Activated T-helper 1 cell treated with anti-CD3 and anti-CD28 coated beads, Interleukin-12 subunit alpha, Interleukin-12 subunit beta, Interleukin-2, Interleukin-4 antibody, amounts not matched to agents 30 ng/mL and 10 ng/mL and 1 ng/mL, durations not matched to agents 14 hours and 24 hours and 36 hours (primary cell): ENCODE data around the gene KRTAP5-6. TPM values are rescaled to one million over a fixed set of nuclear protein-coding genes. Genes with fewer than 3 reads are reported as not detected.
A peak's percentile ranks its signal among the peaks of the same experiment; 100 is the strongest.

Source experiments
- DNase-seq: peaks from one replicate; pipeline ENCODE4 v3.0.0; 2021; ENCODE audit warnings: low spot score
- H3K27ac Mint-ChIP-seq: one replicate; pipeline ENCODE4 v1.8.0; 2021; ENCODE audit warnings: mild to moderate bottlenecking, mixed read lengths
- H3K27me3 Mint-ChIP-seq: one replicate; pipeline ENCODE4 v1.8.0; 2022; ENCODE audit warnings: mild to moderate bottlenecking, moderate library complexity, mixed read lengths; ENCODE audit not compliant: insufficient read depth
- H3K36me3 Mint-ChIP-seq: one replicate; pipeline ENCODE4 v1.8.0; 2021; ENCODE audit warnings: low read depth, mixed read lengths
- H3K4me1 Mint-ChIP-seq: one replicate; pipeline ENCODE4 v1.8.0; 2021; ENCODE audit warnings: low read depth, mixed read lengths
- H3K4me3 Mint-ChIP-seq: one replicate; pipeline ENCODE4 v1.8.0; 2021; ENCODE audit warnings: mild to moderate bottlenecking, moderate library complexity, mixed read lengths
- H3K9me3 Mint-ChIP-seq: one replicate; pipeline ENCODE4 v1.8.0; 2021; ENCODE audit warnings: mixed read lengths
- intact Hi-C: fragments of 100-400 bp; cut with micrococcal nuclease; formaldehyde crosslinking; loops from one replicate; pipeline ENCODE4 v1.15.1; 2024
- total RNA-seq: library from RNA; stranded (reverse); gene quantifications from 2 replicates; pipeline ENCODE4 v1.2.3, GENCODE V29; 2022

KRTAP5-6 gene
- total RNA-seq, 1 donor from 2014 or later = not detected

GRCh38 chr11:1692708-1693326 is 4.2 kb upstream of the KRTAP5-6 start:
- Mint-ChIP-seq H3K4me1 (peaks cover 5% of the 10 kb centered on the region), H3K36me3 (no peaks in the 10 kb centered on the region), H3K9me3 (no peaks in the 10 kb centered on the region), H3K4me3 (peak overlapping the region; percentile 76), H3K27me3 (peaks cover 11% of the 10 kb centered on the region), H3K27ac (no peak overlapping the region)
- intact Hi-C loops = loop anchor here (1.0 kb wide), 2 partner anchors 41 to 458 kb away; no protein-coding TSS in a partner anchor
- no peak for DNase-seq

- H3K4me1 Mint-ChIP-seq = peaks cover 5% of the 10 kb centered on the region
- peak overlapping the region; percentile 76 for H3K4me3 Mint-ChIP-seq
- H3K27me3 Mint-ChIP-seq = peaks cover 16% of the 10 kb centered on the region
- intact Hi-C loops = loop anchor here (1.0 kb wide), 4 partner anchors 41 to 458 kb away; no protein-coding TSS in a partner anchor
- no peaks in the 10 kb centered on the region for H3K36me3 Mint-ChIP-seq
- peaks cover 4% of the 10 kb centered on the region for H3K9me3 Mint-ChIP-seq
- peak; percentile 54 for DNase-seq
- H3K27ac Mint-ChIP-seq = peak overlapping the region; percentile 43
These were observed 3.5 kb upstream of the KRTAP5-6 start for GRCh38 chr11:1693327-1694063.

DNA sequence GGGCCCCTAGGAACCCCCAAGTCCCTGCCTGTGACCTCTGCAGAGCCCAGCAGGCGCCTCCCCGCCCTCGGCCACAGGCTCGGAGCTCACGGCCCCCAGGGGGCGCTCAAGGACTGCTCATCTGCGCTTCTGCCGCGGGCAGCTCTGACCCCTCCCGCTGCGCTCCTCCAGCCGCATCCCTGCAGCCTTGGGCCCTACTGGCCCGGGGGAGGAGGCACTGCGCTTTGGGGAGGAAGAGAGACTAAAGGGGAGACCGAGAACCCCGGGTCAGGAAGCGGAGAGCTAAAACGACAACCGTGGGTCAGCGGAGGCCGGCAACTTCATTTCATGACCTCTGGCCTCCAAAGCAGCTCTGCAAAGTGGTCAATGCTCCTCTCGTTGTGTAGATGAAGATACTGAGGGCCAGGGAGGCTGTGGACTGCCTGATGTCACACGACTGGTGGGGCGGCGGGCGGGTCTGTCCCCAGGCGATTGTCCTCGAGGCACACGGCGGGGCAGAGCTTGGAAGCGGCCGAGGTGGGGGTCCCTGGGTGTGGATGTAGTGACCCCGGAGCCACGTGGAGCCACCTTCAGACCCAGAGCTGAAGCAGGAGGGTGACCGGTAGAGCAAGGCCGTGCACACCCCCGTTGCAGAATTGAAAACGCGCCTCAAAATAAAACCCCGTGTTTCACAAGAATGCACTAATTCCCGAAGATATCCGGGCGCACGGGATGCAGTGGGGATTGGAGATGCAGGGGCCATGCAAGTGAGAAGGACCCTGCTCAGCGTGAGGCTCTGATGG is 2.7 kb upstream of the KRTAP5-6 start:
- Mint-ChIP-seq H3K36me3 (no peaks in the 10 kb centered on the region), H3K27me3 (peaks cover 14% of the 10 kb centered on the region), H3K4me1 (peaks cover 5% of the 10 kb centered on the region), H3K27ac (no peak overlapping the region), H3K9me3 (peaks cover 5% of the 10 kb centered on the region), H3K4me3 (no peak overlapping the region)
- intact Hi-C loops = loop anchor here (1.0 kb wide), 2 partner anchors 138 to 188 kb away; no protein-coding TSS in a partner anchor
- peak; percentile 71 for DNase-seq

GRCh38 chr11:1694846-1695547 is 2.0 kb upstream of the KRTAP5-6 start:
- H3K27ac Mint-ChIP-seq = no peak overlapping the region
- no peak overlapping the region for H3K4me3 Mint-ChIP-seq
- H3K9me3 Mint-ChIP-seq = peaks cover 5% of the 10 kb centered on the region
- intact Hi-C loops = loop anchor here (1.0 kb wide), 2 partner anchors 137 to 187 kb away; no protein-coding TSS in a partner anchor
- H3K36me3 Mint-ChIP-seq = no peaks in the 10 kb centered on the region
- H3K4me1 Mint-ChIP-seq = peaks cover 5% of the 10 kb centered on the region
- peaks cover 12% of the 10 kb centered on the region for H3K27me3 Mint-ChIP-seq
- no peak for DNase-seq

DNA sequence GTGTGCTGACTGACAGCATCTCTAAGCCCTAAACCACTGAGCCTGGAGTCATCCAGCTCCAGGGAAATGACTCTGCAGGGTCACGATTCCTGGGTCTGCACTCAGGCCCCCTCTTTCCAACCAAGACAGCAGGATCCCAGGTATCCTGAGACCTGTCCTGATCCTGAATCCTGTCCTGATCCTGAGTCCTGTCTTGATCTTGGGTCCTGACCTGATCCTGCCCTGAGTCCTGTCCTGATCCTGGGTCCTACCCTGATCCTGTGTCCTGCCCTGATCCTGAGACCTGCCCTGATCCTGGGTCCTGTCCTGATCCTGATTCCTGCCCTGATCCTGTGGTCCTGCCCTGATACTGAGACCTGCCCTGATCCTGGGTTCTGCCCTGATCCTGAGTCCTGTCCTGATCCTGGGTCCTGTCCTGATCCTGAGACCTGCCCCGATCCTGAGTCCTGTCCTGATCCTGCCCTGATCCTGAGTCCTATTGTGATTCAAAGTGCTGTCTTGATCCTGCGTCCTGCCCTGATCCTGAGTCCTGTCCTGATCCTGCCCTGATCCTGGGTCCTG is 1.4 kb upstream of the KRTAP5-6 start:
- peaks cover 10% of the 10 kb centered on the region for H3K27me3 Mint-ChIP-seq
- peaks cover 9% of the 10 kb centered on the region for H3K4me1 Mint-ChIP-seq
- no peak overlapping the region for H3K4me3 Mint-ChIP-seq
- H3K9me3 Mint-ChIP-seq = peaks cover 5% of the 10 kb centered on the region
- no peak for DNase-seq
- no peak overlapping the region for H3K27ac Mint-ChIP-seq
- H3K36me3 Mint-ChIP-seq = no peaks in the 10 kb centered on the region
- intact Hi-C loops = no loop called here

DNA sequence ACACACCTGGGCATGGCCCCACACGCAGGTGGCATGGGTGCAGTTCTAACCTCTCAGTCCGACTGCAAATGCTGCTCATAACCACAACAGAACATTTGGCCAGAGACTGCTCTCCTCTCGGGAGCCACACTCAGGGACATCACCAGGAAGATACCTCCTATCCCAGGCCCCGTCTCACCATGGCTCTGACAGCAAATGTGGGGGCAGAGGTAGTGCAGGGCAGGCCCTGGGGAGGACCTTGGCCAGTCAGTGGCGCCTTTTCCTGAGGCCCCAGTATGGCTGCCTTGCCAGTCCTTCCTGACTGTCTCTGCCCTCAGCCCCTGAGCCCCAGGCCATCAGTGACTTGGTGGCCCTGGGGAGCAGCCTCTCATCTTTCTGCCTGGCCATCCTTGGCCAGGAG is 2.8 kb downstream of the KRTAP5-6 start:
- DNase-seq = no peak
- intact Hi-C loops = loop anchor here (5.0 kb wide), 1 partner anchor 73 kb away; no protein-coding TSS in a partner anchor
- Mint-ChIP-seq H3K36me3 (no peaks in the 10 kb centered on the region), H3K4me1 (peaks cover 14% of the 10 kb centered on the region), H3K9me3 (peaks cover 16% of the 10 kb centered on the region), H3K27me3 (peaks cover 8% of the 10 kb centered on the region), H3K4me3 (no peak overlapping the region), H3K27ac (no peak overlapping the region)

DNA sequence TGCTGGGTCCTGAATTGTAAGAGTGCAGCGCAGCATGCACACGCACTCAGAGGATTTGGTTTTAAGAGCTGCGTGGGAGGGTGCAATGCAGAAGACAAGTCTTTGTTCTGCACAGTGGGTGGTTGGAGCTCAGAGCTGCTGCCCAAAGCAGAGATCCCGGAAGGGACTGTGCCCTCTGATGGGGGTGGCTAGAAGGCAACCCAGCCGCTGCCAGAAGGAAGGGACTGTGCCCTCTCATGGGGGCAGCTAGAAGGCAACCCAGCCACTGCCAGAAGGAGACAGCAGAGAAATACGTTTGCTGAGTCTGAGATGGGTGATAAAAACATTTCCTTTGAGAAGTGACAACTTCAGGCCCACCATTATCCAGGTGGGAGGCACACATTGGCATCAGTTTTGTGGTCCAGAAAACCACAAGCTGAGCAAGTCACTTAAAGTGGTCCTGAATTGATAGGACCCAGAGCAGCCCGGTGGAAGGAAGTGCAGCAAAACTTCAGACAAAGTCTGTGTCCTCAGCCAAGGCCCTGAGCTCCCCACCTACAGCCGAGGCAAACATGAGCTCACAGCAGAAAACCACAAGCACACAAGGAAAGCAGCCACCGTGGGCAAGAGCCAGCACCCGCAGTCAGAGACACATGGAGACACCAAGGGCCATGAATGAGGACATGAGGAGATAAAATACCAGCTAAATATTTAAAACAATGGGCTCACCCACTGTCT is 4.3 kb downstream of the KRTAP5-6 start:
- intact Hi-C loops = loop anchor here (5.0 kb wide), 1 partner anchor 71 kb away; no protein-coding TSS in a partner anchor
- no peak overlapping the region for H3K4me3 Mint-ChIP-seq

DNA sequence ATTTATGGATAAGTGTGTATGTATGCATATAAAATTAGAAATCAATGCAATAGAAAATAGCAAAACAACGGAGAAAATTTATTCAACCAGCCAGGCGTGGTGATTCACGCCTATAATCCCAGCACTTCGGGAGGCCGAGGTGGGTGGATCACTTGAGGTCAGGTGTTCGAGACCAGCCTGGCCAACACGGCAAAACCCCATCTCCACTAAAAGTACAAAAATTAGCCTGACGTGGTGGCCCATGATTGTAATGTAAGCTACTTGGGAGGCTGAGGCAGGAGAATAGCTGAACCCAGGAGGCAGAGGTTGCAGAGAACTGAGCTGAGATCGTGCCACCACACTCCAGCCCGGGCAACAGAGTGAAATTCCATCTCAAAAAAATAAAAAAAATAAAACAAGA is 5.5 kb downstream of the KRTAP5-6 start:
- intact Hi-C loops = loop anchor here (5.0 kb wide), 1 partner anchor 70 kb away; no protein-coding TSS in a partner anchor
- no peak overlapping the region for H3K27ac Mint-ChIP-seq
- H3K27me3 Mint-ChIP-seq = peaks cover 8% of the 10 kb centered on the region
- peaks cover 16% of the 10 kb centered on the region for H3K9me3 Mint-ChIP-seq
- H3K4me3 Mint-ChIP-seq = no peak overlapping the region
- peaks cover 22% of the 10 kb centered on the region for H3K4me1 Mint-ChIP-seq
- DNase-seq = no peak
- no peaks in the 10 kb centered on the region for H3K36me3 Mint-ChIP-seq

More for the DNA sequence above, 4.3 kb downstream of the KRTAP5-6 start:
- Mint-ChIP-seq H3K36me3 (no peaks in the 10 kb centered on the region), H3K4me1 (peaks cover 22% of the 10 kb centered on the region), H3K27ac (no peak overlapping the region), H3K27me3 (peaks cover 8% of the 10 kb centered on the region), H3K9me3 (peaks cover 16% of the 10 kb centered on the region)
- no peak for DNase-seq

- peaks cover 4% of the 10 kb centered on the region for H3K27me3 Mint-ChIP-seq
- H3K4me3 Mint-ChIP-seq = no peak overlapping the region
- H3K27ac Mint-ChIP-seq = no peak overlapping the region
- peaks cover 16% of the 10 kb centered on the region for H3K9me3 Mint-ChIP-seq
- no peaks in the 10 kb centered on the region for H3K36me3 Mint-ChIP-seq
- peaks cover 22% of the 10 kb centered on the region for H3K4me1 Mint-ChIP-seq
- DNase-seq = no peak
- intact Hi-C loops = loop anchor here (5.0 kb wide), 1 partner anchor 69 kb away; no protein-coding TSS in a partner anchor
These were observed 6.2 kb downstream of the KRTAP5-6 start for GRCh38 chr11:1703146-1703545.

DNA sequence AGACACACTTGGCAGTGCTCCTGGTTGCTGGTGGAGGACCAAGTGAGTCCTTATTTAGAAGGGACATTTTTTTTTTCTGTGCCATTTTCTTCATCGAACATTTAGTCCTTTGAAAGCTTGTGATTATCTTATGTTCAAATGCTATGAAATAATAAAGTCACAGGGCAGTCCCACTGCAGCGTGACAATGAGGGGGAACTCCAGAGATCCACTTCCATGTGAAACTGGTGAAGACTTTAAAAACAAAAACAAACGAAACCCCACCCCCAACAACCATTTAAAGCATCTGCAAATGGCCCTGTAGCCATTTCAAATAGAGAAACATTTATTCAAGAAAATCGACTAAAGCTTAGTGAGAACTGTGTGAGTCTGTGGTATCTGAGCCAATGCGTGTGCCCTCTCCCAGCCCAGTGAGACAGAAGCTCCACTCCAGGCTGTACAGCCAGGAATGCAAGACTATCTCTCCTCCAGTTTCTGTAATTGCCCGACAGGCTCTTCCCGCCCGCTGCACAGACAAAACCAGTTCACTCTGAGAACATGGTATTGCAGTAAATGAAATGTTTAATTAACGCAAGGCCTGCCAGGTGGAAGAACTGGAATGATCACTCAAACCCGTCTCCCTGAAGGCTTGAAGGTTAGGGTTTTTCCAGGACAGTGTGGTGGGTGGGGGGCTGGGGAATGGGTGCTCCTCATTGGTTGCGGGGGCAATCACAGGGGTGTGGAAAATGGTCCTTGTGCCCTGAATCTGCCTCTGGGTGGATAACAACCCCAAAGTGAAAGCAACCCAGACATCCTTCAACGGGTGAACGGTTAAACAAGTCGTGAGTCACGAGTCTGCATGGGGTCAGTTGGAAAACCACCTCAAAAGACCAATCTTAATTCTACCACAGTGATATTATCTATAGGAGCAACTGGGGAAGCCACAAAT is 8.4 kb downstream of the KRTAP5-6 start:
- Mint-ChIP-seq H3K4me1 (peaks cover 21% of the 10 kb centered on the region), H3K9me3 (peaks cover 11% of the 10 kb centered on the region), H3K27me3 (no peaks in the 10 kb centered on the region), H3K27ac (no peak overlapping the region), H3K36me3 (no peaks in the 10 kb centered on the region), H3K4me3 (no peak overlapping the region)
- intact Hi-C loops = no loop called here
- no peak for DNase-seq
